ENCODE results near the gene CDH23.

The CDH23 gene

GRCh38 chr10:71767420-71768035, 370.8 kb downstream of the CDH23 start:
- no peak for DNase-seq

DNA sequence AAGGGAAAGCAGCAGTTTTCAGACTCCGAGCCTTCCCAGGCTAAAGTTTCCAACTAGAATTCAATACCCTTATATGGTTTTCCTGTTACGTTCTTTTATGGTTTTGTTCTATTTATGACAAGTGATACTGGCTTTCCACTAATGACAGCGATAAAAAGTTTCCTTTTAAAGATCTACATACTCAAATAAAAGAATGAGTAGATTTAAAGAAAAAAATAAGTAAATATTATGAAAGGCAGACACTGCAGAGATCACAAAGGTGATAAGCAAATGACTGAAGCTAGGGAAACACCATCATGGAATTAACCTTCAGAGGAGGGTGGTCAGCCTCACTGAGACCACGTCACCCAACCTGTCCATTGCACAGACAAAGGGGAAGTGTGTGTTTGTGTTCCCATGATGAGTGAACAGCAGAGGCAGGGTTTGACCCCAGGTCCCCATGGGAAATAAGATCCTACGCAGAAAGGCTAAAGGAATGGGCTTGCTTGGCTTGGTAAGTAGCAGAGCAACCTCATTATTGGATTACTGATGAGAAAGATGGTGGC, 372.6 kb downstream of the CDH23 start:
- no peak for DNase-seq

DNA sequence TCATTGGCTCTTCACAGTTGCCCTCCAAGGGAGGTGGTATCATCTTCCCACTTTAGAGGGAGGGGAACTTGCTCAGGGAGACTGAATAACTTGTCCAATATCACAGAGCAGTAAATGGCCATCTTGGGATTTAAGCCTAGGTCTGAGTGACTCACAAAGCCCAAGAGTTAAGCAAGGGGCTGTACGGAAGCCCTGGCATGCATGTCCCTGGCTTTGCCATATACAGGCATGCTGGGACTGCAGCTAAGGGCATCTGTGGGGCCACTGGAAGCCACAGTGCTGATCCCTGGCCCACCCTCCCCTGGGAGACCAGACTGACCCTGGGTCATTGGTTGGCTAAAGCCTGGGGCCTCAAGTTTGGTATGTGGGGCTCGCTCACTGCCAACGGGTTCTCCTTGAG, 373.5 kb downstream of the CDH23 start:
- no peak for DNase-seq

GRCh38 chr10:71770789-71771188, 374.1 kb downstream of the CDH23 start:
- no peak for DNase-seq

DNA sequence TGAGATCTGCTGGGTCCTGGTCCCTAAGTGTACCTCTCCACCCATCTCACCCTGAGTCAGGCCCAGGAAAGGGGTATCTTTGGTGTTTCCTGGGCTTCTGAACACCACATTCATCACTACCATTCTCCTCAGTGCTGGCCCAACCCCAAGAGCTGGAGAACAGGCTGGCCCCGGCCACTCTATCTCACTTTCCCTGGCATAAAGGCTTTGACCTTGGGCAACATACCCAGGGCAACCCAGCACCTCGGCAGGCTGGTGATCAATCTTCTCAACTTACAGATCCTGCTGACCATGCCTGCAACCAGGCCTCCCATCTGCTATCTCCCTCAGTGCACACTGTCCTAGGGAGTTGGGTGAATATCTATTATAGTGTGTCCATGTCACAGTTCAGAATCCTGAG, 374.5 kb downstream of the CDH23 start:
- DNase-seq, result no peak

- peak; percentile 61 for DNase-seq
Measured at GRCh38 chr10:71771821-71772617, 375.3 kb downstream of the CDH23 start.

- no peak for DNase-seq
Measured at GRCh38 chr10:71772832-71773220, 376.1 kb downstream of the CDH23 start.

DNA sequence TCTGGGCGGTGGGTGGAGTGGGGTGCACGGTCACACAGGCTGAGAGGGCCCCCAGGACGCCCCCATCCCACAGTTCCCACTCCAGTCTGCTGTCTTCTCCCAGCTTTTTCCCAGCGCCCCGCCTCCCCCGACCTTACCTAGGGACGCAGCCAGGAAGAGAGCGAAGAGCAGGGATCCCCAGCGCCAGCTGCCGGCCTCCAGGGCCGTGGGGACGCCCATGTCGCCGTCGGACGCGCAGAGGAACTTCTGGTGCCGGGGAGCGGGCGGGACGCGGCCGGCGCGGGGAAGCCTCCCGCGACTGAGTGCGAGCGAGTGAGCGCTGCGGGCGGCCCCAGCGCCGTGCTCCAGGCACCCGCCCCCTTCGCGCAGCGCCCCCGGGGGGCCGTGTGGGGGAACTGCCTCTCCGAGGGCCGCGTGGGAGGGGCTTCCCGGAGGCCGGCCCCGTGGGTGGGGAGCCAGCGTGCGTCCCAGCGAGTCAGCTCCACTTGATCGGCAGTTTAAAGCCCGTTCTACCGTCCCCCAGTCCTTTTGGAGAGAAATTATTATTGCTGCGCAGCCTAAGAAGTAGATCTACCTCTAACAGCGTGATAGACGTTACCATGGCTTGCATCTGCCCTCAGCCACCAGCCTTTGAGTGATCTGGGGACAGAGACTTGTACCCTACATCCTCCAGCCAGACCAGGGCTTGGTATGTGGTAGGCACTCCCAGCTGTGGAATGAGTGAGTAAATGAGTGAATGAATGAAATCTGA, 376.7 kb downstream of the CDH23 start, which contains the start of gene VSIR:
TSS of gene VSIR (minus strand) at position 300 of the 751 bp plus-strand sequence. CDS start at position 219, 81 bp downstream.
- peak; percentile 96 for DNase-seq

DNA sequence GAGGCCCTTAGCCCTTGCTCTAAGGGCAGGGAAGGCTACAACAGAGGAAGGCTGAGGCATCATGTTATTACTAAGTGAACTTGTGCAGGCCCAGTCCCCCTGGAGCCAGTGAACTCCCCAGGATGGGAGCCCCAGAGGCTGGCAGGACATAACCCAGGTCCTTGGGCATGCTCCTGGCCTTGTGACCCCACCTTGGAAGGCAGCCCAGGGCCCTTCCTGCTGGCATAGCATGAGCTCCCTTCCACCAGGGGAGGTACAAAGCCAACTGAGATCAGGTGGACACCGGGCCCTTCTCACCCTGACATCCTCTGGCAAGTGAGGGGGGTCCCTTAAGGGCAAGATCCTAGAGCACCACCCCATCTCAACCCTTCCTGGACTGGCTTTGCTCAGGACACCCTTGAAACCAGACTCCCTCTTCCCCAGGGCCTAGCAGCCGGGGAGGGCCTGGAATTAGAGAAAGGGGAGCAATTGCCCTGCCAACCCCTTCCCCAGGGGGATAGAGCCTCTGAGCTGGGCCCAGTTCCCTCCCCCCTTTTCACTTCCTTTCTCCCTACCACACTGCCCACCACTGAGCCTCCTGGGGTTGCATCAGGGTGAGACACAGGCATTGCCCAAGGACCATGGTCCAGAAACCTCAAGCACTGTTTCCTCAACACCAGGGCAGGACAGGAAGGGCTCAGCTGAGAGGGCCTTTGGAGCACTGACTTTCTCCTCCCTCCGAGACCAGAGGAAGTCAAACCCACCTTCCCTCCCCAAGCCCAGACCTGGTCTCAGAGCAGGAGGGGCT, 378.4 kb downstream of the CDH23 start:
- DNase-seq, result no peak

DNA sequence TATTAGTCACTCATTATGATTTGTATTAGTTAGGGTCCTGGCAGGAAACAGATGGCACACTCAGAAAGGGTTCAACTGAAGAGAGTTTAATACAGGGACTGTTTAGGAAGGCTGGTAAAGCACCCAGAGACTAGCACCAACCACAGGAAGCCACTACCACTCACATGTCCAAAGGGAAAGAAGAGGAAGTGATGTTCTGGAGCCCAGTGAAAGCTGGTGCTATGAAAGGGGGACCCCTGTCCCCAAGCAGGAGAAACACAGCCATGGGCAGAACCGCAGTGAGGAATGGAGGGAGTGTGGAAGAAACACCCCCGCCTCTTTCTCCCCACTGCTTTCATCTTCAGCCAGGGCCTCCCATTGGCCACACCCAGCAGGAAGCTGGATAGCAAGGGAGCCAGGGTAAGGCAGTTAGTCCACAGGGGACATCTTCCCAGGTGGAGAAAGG, 379.8 kb downstream of the CDH23 start:
- DNase-seq, result no peak

- DNase-seq, result no peak
Measured at GRCh38 chr10:71777213-71777985, 380.7 kb downstream of the CDH23 start.

DNA sequence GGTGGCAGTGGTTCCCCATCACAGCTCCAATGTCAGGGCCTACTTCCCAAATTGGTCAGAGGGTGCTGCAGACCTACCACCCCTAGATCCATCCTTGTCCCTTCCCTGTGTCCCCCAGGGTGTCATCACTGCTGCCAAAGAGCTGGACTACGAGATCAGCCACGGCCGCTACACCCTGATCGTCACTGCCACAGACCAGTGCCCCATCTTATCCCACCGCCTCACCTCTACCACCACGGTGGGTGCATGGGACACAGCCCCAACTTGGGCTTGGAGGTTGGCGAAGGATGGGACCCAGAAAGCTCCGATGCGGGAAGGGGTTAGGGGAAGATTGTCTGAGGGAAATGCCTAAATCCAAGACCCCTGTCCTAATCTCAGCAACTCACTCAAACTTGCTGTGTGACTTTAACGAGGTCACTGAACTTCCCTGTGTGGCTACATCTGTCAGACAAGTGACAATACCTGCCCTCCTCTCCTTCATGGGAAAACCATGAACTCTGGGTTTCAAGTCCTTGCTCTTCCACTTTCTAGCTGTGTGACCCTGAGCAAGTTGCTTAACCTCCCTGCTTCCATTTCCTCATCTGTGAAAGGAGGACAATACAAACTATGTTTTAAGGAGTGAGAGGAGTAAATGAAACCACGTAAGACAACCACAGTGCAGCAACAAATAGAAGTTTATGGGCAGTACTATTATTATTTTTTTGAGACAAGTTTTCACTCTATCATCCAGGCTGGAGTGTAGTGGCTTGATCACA, 381.5 kb downstream of the CDH23 start:
- no peak for DNase-seq

DNA sequence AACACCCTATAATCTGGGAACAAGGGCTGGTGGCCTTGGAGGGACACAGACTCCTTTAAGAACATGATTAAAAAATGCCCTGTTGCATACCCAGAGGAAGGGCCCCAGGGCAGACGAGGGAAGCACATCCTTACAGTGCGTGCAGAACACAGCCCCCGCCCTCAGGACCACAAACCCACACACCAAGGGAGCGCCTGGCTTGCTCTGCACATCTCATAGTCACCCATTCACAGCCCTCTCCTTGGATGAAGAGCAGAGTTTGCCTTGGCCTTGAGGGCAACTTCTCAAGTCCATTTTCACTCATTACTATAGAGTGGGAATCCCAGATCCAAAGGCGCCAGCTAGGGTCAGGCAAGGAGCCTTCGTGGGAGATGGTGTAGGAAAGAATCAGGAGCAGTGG, 382.9 kb downstream of the CDH23 start:
- no peak for DNase-seq

DNA sequence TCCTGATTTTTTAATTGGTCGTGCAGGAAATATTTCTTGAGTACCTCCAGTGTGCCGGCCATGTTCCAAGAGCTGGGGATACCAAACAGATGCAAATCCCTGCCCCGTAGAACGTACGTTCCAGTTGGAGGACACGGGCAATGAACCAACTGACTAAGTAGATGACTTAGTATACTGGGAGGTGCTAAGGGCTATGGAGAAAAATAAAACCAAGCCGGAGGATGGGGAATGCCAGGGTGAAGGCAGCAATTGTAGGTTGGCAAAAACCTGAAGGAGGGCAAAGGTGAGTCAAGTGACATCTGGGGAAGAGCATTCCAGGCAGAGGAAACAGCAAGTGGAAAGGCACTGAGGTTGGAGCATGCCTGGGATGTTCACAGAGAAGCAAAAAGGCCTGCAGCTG, 383.4 kb downstream of the CDH23 start:
- DNase-seq, result no peak

GRCh38 chr10:71780719-71781118, 384.0 kb downstream of the CDH23 start:
- no peak for DNase-seq

GRCh38 chr10:71782221-71782916, 385.6 kb downstream of the CDH23 start:
- no peak for DNase-seq

DNA sequence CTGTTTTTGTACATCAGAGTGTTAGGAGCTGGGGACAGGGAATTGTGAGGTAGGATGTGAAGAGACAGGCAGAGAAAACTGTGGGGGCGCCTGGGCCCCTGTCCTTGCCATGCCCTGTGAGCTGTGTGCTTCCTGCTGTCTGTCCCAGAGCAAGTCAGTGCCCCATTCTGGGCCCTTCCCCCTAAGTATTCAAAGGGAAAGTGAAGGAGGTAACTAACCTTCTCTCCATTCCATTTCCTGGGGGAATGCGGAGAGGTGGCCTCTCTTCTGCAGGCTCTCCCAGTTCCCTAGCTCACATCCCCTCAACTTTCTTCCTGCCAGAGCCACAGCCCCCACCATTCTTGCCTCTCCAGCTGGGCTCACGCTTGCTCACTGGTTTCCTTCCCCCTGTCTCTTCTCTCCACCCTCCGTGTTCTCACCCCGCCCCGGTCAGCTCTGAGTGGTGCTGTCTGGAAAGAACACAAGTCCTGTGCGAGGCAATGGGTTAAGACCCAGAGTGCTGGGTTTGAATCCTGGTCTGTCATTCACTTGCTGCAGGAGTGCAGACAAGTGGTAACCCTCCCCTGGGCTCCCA, 386.3 kb downstream of the CDH23 start:
- DNase-seq, result no peak

DNA sequence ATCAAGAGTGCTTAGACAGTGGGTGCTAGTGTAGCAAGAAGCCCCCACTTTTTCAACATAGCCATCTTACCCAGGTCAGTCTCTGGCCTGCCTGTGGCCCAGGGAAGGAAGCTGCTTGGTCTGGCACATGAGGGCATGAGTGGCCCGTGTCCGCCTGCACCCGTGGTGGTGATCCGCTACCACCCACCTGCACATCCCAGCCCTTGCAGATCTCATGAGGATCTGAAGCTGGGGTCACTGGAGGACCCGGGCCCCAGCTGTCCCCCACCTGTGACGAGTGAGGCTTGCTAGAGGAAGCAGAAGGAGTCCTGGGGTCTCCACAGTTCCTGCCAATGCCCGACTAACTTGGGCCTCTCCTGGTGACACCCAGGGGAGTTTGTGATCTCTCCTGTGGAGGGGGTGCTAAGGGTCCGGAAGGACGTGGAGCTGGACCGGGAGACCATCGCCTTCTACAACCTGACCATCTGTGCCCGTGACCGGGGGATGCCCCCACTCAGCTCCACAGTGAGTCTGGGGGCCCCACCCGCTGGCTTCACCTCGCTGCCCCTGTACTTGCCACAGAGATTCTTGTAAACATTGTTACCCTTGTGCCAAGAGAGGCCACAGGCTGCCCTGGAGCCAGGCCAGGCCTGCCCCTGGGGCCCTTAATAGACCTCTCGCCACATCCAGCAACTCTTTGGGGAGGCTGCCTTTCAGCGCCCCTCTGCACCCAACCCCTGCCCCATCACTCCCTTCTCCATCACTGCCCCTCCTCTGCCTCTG, 387.4 kb downstream of the CDH23 start:
- DNase-seq, result no peak

DNA sequence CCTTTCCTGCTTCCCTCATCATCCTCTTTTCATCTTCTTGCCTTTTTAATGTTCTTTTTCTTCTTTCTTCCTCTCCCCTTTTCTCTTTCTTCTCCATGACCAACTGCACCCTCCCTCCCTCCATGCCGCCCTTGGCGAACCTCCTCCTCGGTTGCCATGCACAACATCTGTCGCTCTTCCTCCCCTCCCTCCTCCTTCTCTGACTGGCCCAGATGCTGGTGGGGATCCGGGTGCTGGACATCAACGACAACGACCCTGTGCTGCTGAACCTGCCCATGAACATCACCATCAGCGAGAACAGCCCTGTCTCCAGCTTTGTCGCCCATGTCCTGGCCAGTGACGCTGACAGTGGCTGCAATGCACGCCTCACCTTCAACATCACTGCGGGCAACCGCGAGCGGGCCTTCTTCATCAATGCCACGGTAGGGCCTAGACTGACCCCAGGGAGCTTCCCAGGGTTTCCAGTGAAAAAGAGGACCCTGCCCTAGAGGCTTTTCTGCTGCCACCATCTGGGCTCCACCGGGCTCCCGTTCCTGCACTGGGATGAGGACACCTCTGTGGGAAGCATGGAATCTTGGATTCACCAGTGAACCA, 388.1 kb downstream of the CDH23 start:
- DNase-seq, result no peak

All from activated CD8-positive, alpha-beta memory T cell treated with anti-CD3 and anti-CD28 coated beads, Interleukin-2, amount 50 U/mL, for 4 hours (primary cell).